ENCODE results near the gene R3HDM2. TPM values are rescaled to one million over a fixed set of nuclear protein-coding genes. Genes with fewer than 3 reads are reported as not detected.
"Not testable (repeated sequence)": the region's sequence is repeated elsewhere in the genome, so short reads cannot be mapped to it uniquely, and the experiment has no call there.

The R3HDM2 gene
- total RNA-seq, 1 donor from 2014 or later: 57.3 TPM

DNA sequence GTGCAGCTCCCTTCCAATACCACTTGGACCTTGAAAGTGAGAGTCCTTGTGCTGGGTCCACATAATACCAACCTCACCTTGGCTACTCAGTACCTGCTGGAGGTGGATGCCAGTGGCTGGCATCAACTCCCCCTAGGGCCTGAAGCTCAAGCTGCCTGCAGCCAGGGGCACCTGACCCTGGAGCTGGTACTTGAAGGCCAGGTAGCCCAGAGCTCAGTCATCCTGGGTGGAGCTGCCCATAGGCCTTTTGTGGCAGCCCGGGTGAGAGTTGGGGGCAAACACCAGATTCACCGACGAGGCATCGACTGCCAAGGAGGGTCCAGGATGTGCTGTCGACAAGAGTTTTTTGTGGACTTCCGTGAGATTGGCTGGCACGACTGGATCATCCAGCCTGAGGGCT lies 18.5 kb upstream of the R3HDM2 start:
- H3K9me3 Mint-ChIP-seq: no peaks in the 10 kb centered on the region
- H3K36me3 Mint-ChIP-seq (ENCODE audit: low read depth): no peaks in the 10 kb centered on the region
- TF ChIP-seq, protein P1, sequence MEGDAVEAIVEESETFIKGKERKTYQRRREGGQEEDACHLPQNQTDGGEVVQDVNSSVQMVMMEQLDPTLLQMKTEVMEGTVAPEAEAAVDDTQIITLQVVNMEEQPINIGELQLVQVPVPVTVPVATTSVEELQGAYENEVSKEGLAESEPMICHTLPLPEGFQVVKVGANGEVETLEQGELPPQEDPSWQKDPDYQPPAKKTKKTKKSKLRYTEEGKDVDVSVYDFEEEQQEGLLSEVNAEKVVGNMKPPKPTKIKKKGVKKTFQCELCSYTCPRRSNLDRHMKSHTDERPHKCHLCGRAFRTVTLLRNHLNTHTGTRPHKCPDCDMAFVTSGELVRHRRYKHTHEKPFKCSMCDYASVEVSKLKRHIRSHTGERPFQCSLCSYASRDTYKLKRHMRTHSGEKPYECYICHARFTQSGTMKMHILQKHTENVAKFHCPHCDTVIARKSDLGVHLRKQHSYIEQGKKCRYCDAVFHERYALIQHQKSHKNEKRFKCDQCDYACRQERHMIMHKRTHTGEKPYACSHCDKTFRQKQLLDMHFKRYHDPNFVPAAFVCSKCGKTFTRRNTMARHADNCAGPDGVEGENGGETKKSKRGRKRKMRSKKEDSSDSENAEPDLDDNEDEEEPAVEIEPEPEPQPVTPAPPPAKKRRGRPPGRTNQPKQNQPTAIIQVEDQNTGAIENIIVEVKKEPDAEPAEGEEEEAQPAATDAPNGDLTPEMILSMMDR (conservative IDR thresholded peaks at IDR 0.05): no peak
- H3K4me3 Mint-ChIP-seq: no peak overlapping the region
- H3K27me3 Mint-ChIP-seq (ENCODE audit: low read depth): peaks cover 4% of the 10 kb centered on the region
- H3K4me1 Mint-ChIP-seq: peaks cover 5% of the 10 kb centered on the region
- DNase-seq (ENCODE audit: low read depth, low spot score): no peak
- no peak overlapping the region for H3K27ac Mint-ChIP-seq (ENCODE audit: unreplicated experiment)

DNA sequence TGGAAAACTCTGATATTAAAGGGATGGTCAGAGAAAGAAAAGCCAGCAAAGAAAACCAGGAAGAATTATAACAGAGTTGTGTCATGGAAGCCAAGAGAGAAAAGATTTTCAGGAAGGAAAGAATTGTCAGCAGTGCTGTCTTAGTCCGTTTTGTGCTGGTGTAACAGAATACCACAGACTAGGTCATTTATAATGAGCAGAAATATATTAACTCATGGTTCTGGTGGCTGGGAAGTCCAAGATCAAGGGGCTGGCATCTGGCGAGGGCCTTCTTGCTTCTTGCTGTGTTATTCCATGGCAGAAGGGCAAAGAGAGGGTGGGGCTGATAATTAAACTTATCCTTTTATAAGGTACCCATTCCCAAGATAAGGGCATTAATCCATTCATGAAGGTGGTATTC lies 17.8 kb upstream of the R3HDM2 start:
- no peak for DNase-seq (ENCODE audit: low read depth, low spot score)
- no peak overlapping the region for H3K27ac Mint-ChIP-seq (ENCODE audit: unreplicated experiment)
- peaks cover 5% of the 10 kb centered on the region for H3K4me1 Mint-ChIP-seq
- H3K9me3 Mint-ChIP-seq: no peaks in the 10 kb centered on the region
- H3K36me3 Mint-ChIP-seq (ENCODE audit: low read depth): no peaks in the 10 kb centered on the region
- no peak overlapping the region for H3K4me3 Mint-ChIP-seq
- TF ChIP-seq, protein P1 (conservative IDR thresholded peaks at IDR 0.05): no peak
- peaks cover 4% of the 10 kb centered on the region for H3K27me3 Mint-ChIP-seq (ENCODE audit: low read depth)

DNA sequence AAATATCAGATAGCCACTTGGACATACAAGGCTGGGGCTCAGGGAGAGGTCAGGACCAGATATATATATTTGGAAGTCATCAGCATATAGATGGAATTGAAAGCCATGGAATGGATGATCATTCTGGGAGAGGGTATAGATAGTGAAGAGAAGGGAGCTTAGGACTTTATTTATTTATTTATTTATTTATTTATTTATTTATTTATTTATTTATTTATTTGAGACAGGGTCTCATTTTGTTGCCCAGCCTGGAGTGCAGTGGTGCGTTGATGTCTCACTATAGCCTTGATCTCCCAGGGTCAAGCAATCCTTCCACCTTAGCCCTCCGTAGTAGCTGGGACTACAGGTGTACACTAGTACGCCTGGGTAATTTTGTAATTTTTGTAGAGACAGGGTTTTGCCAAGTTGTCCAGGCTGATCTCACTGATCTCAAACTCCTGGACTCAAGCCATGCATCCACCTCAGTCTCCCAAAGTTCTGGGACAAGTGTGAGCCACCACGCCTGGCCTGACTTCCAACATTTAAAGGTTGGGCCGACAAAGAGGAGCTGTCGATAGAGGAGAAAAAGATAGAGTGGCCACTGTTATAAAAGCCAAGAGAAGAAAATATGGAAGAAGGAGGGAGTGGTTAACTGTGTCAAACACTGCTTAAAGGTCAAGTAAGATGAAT lies 15.6 kb upstream of the R3HDM2 start:
- no peaks in the 10 kb centered on the region for H3K27me3 Mint-ChIP-seq (ENCODE audit: low read depth)
- H3K9me3 Mint-ChIP-seq: no peaks in the 10 kb centered on the region
- TF ChIP-seq, protein P1 (conservative IDR thresholded peaks at IDR 0.05): no peak
- H3K4me3 Mint-ChIP-seq: no peak overlapping the region
- no peaks in the 10 kb centered on the region for H3K4me1 Mint-ChIP-seq
- no peak overlapping the region for H3K27ac Mint-ChIP-seq (ENCODE audit: unreplicated experiment)
- no peaks in the 10 kb centered on the region for H3K36me3 Mint-ChIP-seq (ENCODE audit: low read depth)
- no peak for DNase-seq (ENCODE audit: low read depth, low spot score)

GRCh38 chr12:57444744-57445143 lies 13.9 kb upstream of the R3HDM2 start:
- Mint-ChIP-seq H3K36me3 (ENCODE audit: low read depth) (no peaks in the 10 kb centered on the region), H3K4me3 (no peak overlapping the region), H3K9me3 (no peaks in the 10 kb centered on the region), H3K4me1 (no peaks in the 10 kb centered on the region), H3K27ac (ENCODE audit: unreplicated experiment) (no peak overlapping the region), H3K27me3 (ENCODE audit: low read depth) (no peaks in the 10 kb centered on the region)
- TF ChIP-seq, protein P1 (conservative IDR thresholded peaks at IDR 0.05): no peak
- no peak for DNase-seq (ENCODE audit: low read depth, low spot score)

GRCh38 chr12:57444337-57444736 lies 13.5 kb upstream of the R3HDM2 start:
- not testable (repeated sequence) for H3K9me3 Mint-ChIP-seq; H3K27ac Mint-ChIP-seq (ENCODE audit: unreplicated experiment); DNase-seq (ENCODE audit: low read depth, low spot score)

GRCh38 chr12:57441846-57442427 lies 11.1 kb upstream of the R3HDM2 start:
- TF ChIP-seq, protein P1 (conservative IDR thresholded peaks at IDR 0.05): no peak
- Mint-ChIP-seq H3K27ac (ENCODE audit: unreplicated experiment) (no peak overlapping the region), H3K4me1 (no peaks in the 10 kb centered on the region), H3K9me3 (no peaks in the 10 kb centered on the region), H3K36me3 (ENCODE audit: low read depth) (no peaks in the 10 kb centered on the region), H3K27me3 (ENCODE audit: low read depth) (no peaks in the 10 kb centered on the region), H3K4me3 (no peak overlapping the region)
- DNase-seq (ENCODE audit: low read depth, low spot score): no peak

More at GRCh38 chr12:57444337-57444736, 13.5 kb upstream of the R3HDM2 start:
- not testable (repeated sequence) for H3K4me3 Mint-ChIP-seq; H3K36me3 Mint-ChIP-seq (ENCODE audit: low read depth); H3K27me3 Mint-ChIP-seq (ENCODE audit: low read depth); H3K4me1 Mint-ChIP-seq

DNA sequence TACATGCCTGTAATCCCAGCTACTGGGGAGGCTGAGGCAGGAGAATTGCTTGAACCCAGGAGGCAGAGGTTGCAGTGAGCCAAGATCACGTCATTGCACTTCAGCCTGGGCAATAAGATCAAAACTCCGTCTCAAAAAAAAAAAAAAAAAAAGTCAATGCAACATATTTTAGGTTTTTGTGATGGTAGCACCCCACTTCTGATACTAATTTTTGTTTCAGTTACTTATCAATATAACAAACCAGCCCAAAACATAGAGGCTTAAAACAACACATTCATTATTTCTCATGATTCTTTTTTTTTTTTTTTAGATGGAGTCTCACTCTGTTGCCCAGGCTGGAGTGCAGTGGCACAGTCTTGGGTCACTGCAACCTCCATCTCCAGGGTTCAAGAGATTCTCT lies 10.6 kb upstream of the R3HDM2 start:
- H3K4me1 Mint-ChIP-seq; H3K27ac Mint-ChIP-seq (ENCODE audit: unreplicated experiment); H3K27me3 Mint-ChIP-seq (ENCODE audit: low read depth); DNase-seq (ENCODE audit: low read depth, low spot score); H3K36me3 Mint-ChIP-seq (ENCODE audit: low read depth); H3K9me3 Mint-ChIP-seq; H3K4me3 Mint-ChIP-seq: not testable (repeated sequence)
